GM21717 (cell line): ENCODE results near the gene C12orf75.
"Not testable (repeated sequence)": the region's sequence is repeated elsewhere in the genome, so short reads cannot be mapped to it uniquely, and the experiment has no call there.

Source experiments
- ATAC-seq: cut with Tn5 transposase; IDR thresholded peaks from one replicate; pipeline ENCODE4 v1.9.1; 2021; ENCODE audit warnings: mild to moderate bottlenecking, moderate library complexity; ENCODE audit not compliant: unreplicated experiment

C12orf75 gene

GRCh38 chr12:105330283-105330930, at the start of gene C12orf75:
Gene C12orf75 (plus strand): TSS chr12:105330691. CDS start chr12:105330892, 201 bp downstream.
- ATAC-seq, result peak; percentile 91

DNA sequence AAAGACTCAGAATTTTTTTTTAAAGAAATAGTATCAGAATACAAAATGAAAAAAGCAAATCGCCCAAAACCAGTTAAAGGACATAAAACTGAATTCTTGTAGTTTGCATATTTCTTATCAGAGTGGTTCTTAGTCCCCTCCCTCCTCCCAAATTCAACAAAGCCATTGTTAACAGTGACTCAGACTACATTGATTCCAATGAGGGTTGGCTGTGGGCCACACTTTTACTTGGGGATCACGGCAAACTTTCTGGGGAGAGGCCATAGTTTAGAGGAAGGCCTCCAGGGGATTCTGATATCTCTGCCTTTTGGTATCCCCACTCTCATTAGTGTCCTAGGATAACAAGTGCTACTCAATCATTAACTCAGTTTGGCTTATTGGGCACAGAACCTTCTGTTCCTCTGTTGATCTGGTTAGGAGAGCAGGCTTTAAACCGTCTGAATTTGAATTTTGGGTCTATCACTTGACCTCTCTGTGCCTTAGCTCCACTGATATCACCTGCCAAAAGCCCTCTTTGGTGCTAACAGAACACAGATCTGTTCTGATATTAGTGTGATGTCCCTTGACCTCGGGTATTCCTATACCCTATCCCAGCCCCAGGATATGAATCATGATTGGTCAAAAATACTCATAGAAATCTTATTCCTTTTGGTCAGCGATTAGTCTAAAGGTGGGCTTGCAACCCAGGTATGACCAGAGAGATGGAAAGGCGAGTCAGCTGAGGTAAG, 49.4 kb upstream of the C12orf75 start:
- no peak for ATAC-seq

- no peak for ATAC-seq
Observed at GRCh38 chr12:105281694-105282049, 48.8 kb upstream of the C12orf75 start.

- ATAC-seq, result no peak
Observed at GRCh38 chr12:105285378-105285777, 45.1 kb upstream of the C12orf75 start.

- no peak for ATAC-seq
Observed at GRCh38 chr12:105287408-105287807, 43.1 kb upstream of the C12orf75 start.

GRCh38 chr12:105288311-105288996, 42.0 kb upstream of the C12orf75 start:
- ATAC-seq, result no peak

DNA sequence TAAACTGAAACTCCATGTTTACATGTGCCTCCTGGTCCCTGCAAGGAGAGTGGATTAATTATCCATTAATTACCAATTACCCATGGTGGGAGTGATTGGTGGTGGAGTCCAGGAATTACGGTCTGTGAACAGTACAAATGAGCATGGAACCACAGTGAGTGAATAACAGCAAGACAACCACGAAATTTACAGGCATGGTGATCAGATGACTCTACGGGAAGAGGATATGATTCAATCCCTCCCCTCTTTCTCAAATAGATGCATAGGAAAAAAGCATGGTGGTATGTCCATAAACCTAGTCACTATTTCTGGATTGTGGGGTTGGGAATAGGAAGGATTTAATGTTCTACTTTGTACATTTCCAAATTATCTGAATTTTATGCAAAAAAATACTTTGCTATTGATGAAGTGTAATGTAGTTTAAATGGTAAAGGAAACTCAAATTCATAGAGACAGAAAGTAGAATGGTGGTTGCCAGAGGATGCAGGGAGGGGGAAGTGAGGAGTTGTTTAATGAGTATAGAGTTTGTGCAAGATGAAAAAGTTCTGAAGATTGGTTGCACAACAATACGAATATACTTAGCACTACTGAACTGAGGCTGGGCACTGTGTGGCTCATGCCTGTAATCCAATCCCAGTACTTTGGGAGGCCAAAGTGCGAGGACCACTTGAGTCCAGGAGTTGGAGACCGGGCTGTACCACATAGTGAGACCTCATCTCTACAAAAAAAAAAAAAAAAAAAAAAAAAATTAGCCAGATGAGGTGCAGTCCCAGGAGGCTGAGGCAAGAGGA, 41.2 kb upstream of the C12orf75 start:
- ATAC-seq, result no peak

DNA sequence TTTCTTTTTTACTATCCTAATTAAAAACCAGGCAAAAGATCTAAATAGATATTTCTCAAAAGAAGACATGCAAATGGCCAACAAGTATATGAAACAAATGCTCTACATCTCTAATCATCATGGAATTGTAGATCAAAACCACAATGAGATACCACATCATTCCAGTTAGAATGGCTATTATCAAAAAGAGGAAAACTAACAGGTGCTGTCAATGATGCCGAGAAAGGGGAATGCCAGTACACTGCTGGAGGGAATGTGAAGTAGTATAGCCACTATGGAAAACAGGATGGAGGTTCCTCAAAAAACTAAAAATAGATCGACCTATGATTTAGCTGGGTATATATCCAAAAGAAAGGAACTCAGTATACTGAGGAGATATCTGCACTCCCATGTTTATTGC, 39.0 kb upstream of the C12orf75 start:
- ATAC-seq, result no peak

DNA sequence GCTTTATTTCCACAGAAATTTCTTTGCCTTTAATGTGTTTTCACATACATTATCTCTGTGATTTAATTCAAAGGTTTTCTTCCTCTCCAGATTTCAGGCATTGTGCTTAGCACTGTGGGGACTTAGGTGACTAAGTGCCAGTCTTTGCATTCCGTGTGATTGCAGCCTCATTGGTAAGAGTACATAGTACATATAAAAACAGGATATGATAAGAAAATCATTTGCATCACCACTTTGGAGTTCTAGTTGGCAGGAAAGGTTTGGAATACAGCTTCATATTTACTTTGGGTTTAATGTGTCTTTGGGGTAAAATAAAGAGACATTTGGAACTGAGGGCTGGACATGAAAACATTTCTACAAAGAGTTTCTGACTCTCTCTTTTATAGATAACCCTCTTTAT, 37.8 kb upstream of the C12orf75 start:
- ATAC-seq, result no peak

DNA sequence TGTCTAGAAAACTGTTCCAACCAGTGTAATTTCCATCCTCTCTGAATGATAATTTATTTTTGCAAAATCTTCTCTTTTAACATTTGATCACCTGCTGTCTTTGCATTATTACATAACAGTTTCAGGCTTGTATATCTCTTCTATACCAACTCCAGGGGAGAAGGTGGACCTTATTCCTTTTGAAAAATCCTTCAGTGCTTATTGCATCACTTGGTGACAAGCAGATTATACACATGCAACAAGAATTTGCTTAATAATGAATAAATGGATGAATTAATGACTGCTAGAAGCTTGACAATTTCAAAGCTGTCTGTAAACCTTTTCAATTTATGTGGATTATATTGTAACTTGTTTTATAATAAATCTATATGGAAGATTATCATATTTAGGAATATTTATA, 37.3 kb upstream of the C12orf75 start:
- no peak for ATAC-seq

GRCh38 chr12:105294161-105294560, 36.3 kb upstream of the C12orf75 start:
- ATAC-seq, result no peak

DNA sequence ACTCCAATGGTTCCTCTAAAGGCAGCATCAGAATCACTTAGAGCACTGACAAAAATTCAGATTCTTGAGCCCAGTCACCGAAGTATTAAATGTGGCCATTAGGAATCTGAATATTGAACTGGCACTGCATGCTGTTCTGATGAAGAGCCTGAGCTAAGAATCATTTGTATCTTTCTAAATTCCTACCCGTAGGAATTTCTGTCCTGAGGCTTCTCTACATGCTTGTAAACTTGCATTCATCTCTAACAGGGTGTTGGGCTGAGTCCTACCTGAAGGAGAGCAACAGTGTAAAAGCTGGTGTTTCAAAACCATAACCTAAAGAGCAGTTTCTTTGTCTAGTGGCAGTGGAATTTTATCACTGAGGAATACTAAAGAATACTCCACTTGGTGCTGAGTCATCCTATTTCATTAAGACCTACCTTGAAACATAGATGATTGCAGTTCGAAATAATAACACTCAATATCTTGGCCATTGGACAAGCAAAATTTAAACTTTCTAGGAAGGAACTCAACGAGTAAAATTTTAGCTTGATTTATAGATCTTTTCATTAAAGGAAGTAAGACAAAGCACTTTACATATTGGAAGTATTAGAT, 35.5 kb upstream of the C12orf75 start:
- no peak for ATAC-seq

DNA sequence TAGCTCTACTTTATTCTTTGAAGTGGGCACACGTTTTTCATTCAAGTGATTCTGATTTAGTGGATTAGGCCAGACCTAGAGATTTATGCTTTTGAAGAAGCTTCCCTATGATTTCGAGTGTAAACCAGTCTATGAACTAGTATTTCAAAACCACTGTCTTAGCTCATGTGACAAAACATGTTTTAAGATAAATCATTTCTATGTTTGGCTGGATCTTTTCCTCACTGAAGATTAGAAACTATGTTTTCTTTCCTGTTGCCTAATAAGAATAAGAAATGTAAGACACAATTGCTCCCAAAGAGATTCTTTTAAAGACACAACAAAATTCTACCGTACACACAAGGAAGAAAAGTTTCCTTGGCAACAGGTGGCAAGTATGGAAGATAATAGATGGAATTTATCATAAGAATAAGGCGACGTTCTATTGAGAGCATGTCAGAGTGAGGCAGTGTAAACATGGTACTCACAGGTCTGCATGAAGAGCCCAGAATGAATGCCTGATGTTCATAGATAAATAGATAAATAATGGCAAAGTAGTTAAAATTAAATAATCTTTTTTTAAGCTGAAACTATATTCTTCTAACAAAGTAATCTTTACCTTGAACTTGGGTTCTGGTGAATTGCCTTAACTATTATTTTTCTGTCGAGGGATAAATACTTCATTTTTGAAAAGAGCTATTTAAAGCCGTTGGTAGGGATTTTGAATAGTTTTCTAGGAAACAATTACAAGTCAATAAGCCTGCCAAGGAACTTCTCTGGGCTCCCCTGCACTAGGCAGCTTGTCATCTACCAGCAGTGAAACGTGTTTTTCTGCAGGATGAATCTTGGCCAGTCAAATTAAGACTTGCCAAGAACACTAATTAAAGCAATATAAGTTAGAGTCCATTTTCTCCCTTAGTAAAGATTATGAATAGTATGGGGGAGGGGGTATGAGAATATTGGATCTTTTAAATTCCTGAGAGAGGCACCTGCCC, 34.1 kb upstream of the C12orf75 start:
- ATAC-seq, result no peak

DNA sequence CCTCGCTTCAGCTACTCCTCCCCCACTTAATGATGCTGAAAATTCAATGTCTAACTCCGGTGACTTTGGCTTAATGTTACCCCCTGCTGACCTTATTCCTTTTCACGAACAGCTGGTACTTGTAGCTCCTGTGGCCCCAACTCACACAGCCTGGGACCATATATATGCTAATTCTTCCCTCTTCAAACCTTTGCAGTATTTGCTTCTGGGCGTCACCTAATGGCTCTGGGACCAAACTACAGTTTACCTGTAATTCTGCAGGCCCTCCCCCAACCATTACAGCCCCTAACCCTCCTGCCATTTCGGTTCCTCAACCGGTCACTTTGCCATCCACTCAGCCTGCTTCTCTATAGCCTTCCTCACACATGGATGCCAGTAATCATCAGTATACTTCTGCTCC, 29.6 kb upstream of the C12orf75 start:
- ATAC-seq, result no peak

DNA sequence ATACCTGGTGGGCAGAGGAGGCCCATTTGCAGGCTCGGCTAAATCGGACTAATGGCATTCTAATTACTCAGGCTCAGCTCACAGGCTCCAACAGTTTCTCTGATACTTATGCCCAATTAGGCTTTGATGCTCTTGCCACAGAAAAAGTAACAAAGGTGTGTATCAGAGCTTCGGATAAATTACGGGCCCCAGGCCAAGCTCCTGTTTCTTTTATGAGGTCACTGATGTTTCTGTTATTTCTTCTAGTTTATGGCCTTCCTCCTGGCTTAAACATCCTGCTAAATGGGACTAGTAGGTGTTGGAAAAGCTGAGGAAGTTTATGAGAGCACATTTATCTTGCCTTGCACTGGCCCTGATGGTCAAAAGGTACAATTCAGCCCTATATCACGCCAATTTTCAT, 28.8 kb upstream of the C12orf75 start:
- ATAC-seq, result no peak

DNA sequence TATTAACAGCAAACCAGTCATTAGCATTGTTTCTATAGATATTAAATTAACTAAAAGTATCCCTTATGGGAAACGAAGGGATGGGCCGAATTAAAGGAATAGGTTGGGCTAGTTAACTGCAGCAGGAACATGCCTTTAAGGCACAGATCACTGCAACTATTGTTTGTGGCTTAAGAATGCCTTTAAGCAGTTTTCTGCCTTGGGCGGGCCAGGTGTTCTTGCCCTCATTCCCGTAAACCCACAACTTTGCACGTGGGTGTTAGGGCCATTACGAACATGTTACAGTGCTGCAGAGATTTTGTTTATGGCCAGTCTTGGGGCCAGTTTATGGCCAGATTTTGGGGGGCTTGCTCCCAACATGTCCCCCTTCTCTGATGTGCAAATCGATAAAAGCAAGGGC, 27.5 kb upstream of the C12orf75 start:
- not testable (repeated sequence) for ATAC-seq

DNA sequence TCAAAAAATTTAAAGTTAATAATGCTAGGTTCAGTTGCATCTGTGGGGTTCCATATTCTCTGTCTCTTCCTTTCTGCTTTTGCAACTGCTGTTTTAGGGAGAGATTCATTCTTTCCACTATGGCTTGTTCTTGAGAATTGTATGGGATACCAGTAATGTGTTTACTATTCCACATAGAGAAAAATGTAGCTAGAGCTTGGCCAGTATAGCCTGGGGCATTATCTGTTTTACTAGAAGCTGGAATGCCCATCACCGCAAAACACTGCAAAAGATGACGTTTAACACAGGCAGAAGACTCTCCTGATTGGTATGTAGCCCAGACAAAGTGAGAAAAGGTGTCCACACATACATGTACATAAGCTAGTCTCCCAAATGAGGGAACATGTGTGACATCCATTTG, 25.9 kb upstream of the C12orf75 start:
- not testable (repeated sequence) for ATAC-seq

GRCh38 chr12:105307601-105308314, 22.7 kb upstream of the C12orf75 start:
- not testable (repeated sequence) for ATAC-seq

GRCh38 chr12:105308839-105309238, 21.7 kb upstream of the C12orf75 start:
- ATAC-seq, result not testable (repeated sequence)
